A673 (cell line): ENCODE results near the gene ISG20L2.

Experiments
- CTCF ChIP-seq: fragments of 300-800, 200-600 bp; sonication (generic); conservative IDR thresholded peaks from 2 replicates; pipeline ENCODE4 v1.5.1; 2017; ENCODE audit warnings: low read depth, mild to moderate bottlenecking, antibody characterized with exemption, low read length, moderate library complexity, mixed read lengths
- EZH2 ChIP-seq: fragments of 200-600 bp; sonication (generic); IDR thresholded peaks from 2 replicates; pipeline ENCODE4 v1.6.1; 2017; ENCODE audit warnings: borderline replicate concordance, low read depth, mild to moderate bottlenecking, mixed read lengths, antibody characterized with exemption, low read length; ENCODE audit not compliant: poor library complexity, severe bottlenecking

- TF ChIP-seq CTCF = peak; percentile 96
- TF ChIP-seq EZH2 = no peak
Measured at GRCh38 chr1:156677616-156678596, 50.7 kb downstream of the ISG20L2 start.
